GM21619 (cell line): Measurements from ENCODE around the gene CDK11B.
A peak's percentile ranks its signal among the peaks of the same experiment; 100 is the strongest.
"Not testable (repeated sequence)": the region's sequence is repeated elsewhere in the genome, so short reads cannot be mapped to it uniquely, and the experiment has no call there.

Source experiments
- ATAC-seq: cut with Tn5 transposase; IDR thresholded peaks from one replicate; pipeline ENCODE4 v1.9.1; 2021; ENCODE audit not compliant: unreplicated experiment

CDK11B gene

GRCh38 chr1:1662830-1663560, 4.2 kb upstream of the CDK11B start:
- not testable (repeated sequence) for ATAC-seq

- ATAC-seq, result not testable (repeated sequence)
Measured at GRCh38 chr1:1662392-1662791, 3.6 kb upstream of the CDK11B start.

- ATAC-seq, result not testable (repeated sequence)
Measured at GRCh38 chr1:1648265-1648664, 10.5 kb downstream of the CDK11B start.

GRCh38 chr1:1647567-1648241, 11.1 kb downstream of the CDK11B start:
- ATAC-seq, result not testable (repeated sequence)

- not testable (repeated sequence) for ATAC-seq
Measured at GRCh38 chr1:1646326-1646725, 12.5 kb downstream of the CDK11B start.

- ATAC-seq, result not testable (repeated sequence)
Measured at GRCh38 chr1:1640711-1641461, 17.9 kb downstream of the CDK11B start.

GRCh38 chr1:1640081-1640480, 18.7 kb downstream of the CDK11B start:
- ATAC-seq, result not testable (repeated sequence)

- ATAC-seq, result not testable (repeated sequence)
Measured at GRCh38 chr1:1639368-1639767, 19.4 kb downstream of the CDK11B start.

GRCh38 chr1:1638528-1638927, 20.3 kb downstream of the CDK11B start:
- ATAC-seq, result not testable (repeated sequence)

- not testable (repeated sequence) for ATAC-seq
Measured at GRCh38 chr1:1637479-1637875, 21.3 kb downstream of the CDK11B start.

- ATAC-seq, result not testable (repeated sequence)
Measured at GRCh38 chr1:1636621-1637478, 22.0 kb downstream of the CDK11B start.

- not testable (repeated sequence) for ATAC-seq
Measured at GRCh38 chr1:1634613-1635012, 24.2 kb downstream of the CDK11B start.

GRCh38 chr1:1633409-1633808, 25.4 kb downstream of the CDK11B start:
- ATAC-seq, result not testable (repeated sequence)

- no peak for ATAC-seq
Measured at GRCh38 chr1:1631782-1632420, 26.9 kb downstream of the CDK11B start, which contains the start of gene MMP23B. Gene MMP23B, plus strand, starts transcription at chr1:1632173. Its CDS starts 46 bp downstream, at chr1:1632219.

- no peak for ATAC-seq
Measured at GRCh38 chr1:1630965-1631781, 27.6 kb downstream of the CDK11B start.

- peak; percentile 63 for ATAC-seq
Measured at GRCh38 chr1:1630191-1630964, 28.4 kb downstream of the CDK11B start.

GRCh38 chr1:1629430-1630190, 29.2 kb downstream of the CDK11B start:
- ATAC-seq, result no peak
